Esophagus muscularis mucosa (tissue), 4 donors: ENCODE data around the gene STRADA. TPM values are rescaled to one million over a fixed set of nuclear protein-coding genes. Genes with fewer than 3 reads are reported as not detected.
A peak's percentile ranks its signal among the peaks of the same experiment; 100 is the strongest.

Source experiments
- DNase-seq: peaks from one replicate; pipeline ENCODE4 v3.0.0-alpha.2; 2017; ENCODE audit errors: extremely low spot score
- H3K27ac ChIP-seq, 4 donors: fragments of 200-600 bp; sonication (generic); replicated peaks in 1 of 4; 1 replicate in 3 of 4; 2 replicates in 1 of 4; pipeline ENCODE4 v1.5.1; 2016 to 2019; ENCODE audit warnings: mild to moderate bottlenecking in 1 of 4
- H3K27me3 ChIP-seq, 4 donors: fragments of 200-600 bp; sonication (generic); one replicate each; pipeline versions ENCODE4 v1.5.1 to v1.6.0; 2016 to 2019
- H3K36me3 ChIP-seq, 4 donors: fragments of 200-600 bp; sonication (generic); one replicate each; pipeline ENCODE4 v1.5.1; 2016 to 2019
- H3K4me1 ChIP-seq, 4 donors: fragments of 200-600 bp; sonication (generic); one replicate each; pipeline ENCODE4 v1.5.1; 2016 to 2019
- H3K4me3 ChIP-seq, 4 donors: fragments of 200-600 bp; sonication (generic); 1 replicate in 2 of 4; 2 replicates in 2 of 4; pipeline ENCODE4 v1.5.1; 2016 to 2019; ENCODE audit warnings: mild to moderate bottlenecking in 4 of 4, moderate library complexity in 1 of 4
- H3K9me3 ChIP-seq, 4 donors: fragments of 200-600 bp; sonication (generic); 1 replicate in 3 of 4; 2 replicates in 1 of 4; pipeline ENCODE4 v1.5.1; 2016 to 2019
- EP300 ChIP-seq: sonication (generic); formaldehyde crosslinking; IDR thresholded peaks from one replicate; pipeline ENCODE4 v1.6.1; 2017; ENCODE audit warnings: antibody characterized with exemption
- POLR2A ChIP-seq: fragments of 450-650 bp; IDR thresholded peaks from one replicate; pipeline ENCODE4 v1.6.1; 2017; ENCODE audit warnings: antibody characterized with exemption, moderate library complexity, mild to moderate bottlenecking, low read depth
- POLR2AphosphoS5 ChIP-seq, 2 donors: sonication (generic); formaldehyde crosslinking; IDR thresholded peaks; one replicate each; pipeline ENCODE4 v1.6.1; 2017; ENCODE audit warnings: antibody characterized with exemption in 2 of 2
- WGBS: methylation state at CpG from one replicate; pipeline ENCODE4 v1.1.5; 2018; 5-methylcytosine and 5-hydroxymethylcytosine counted together
- intact Hi-C: fragments of 100-400 bp; cut with DNase I; formaldehyde crosslinking; loops from one replicate; pipeline ENCODE4 v1.15.1; 2023
- total RNA-seq, 4 donors: library from RNA; depleted of rRNA; stranded (reverse); fragments of >200 nt; gene quantifications; one replicate each; pipeline versions ENCODE4 v1.1.0 to v1.2.1, GENCODE V29; 2016
- TF ChIP-seq, protein P1 (sequence below), 3 experiments: fragments of 200-600 bp in 2 of 3; fragments of 450-650 bp in 1 of 3; sonication (generic) in 2 of 3; IDR thresholded peaks; one replicate each; pipeline ENCODE4 v1.5.1; 2017 to 2019; ENCODE audit warnings: antibody characterized with exemption in 3 of 3, mild to moderate bottlenecking in 2 of 3, moderate library complexity in 1 of 3

The STRADA gene, protein sequence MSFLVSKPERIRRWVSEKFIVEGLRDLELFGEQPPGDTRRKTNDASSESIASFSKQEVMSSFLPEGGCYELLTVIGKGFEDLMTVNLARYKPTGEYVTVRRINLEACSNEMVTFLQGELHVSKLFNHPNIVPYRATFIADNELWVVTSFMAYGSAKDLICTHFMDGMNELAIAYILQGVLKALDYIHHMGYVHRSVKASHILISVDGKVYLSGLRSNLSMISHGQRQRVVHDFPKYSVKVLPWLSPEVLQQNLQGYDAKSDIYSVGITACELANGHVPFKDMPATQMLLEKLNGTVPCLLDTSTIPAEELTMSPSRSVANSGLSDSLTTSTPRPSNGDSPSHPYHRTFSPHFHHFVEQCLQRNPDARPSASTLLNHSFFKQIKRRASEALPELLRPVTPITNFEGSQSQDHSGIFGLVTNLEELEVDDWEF
- 10 to 100 TPM; 18.2 to 20.5 (median 20.1) TPM for total RNA-seq

DNA sequence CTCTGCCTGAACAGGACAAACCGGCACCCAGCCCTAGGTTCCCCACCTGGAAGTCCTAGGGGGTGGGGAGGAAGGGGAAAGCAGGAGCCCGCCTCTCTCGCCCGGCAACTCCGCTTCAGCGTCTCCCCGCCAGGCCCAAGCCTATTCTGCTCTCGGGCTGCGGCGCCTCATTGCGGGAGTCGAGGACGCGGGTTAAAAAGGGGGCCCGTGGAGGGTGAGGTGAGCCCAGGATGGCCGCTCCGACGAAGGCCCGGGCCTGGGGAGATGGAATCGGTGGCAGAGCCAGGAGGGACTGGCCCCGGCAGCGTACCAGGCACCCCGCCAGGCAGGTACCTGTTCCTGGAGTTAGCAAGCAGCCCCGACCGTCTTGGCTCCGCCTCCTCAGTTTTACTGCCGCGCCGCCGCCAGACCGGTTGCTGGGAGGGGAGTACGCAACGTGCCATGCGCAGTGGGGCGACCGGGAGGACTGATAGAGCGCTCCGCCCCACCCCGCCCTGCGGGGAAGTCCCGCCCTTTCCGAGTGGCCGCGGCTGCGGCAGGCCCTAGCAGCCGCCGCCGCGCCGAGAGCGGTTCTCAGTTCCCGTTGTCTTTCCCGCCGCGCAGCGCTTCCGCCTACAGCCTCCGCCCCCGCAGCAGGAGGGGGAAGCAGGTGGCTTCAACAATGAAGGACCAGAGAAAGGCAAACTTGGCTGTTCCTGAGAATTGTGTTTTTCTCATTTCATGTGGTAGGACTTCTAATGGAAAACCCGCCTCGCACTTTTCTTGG, at the start of gene STRADA:
Gene STRADA, minus strand, starts transcription at position 392 of the 766 bp plus-strand sequence. CDS start 13,430 bp downstream, outside the sequence.
- H3K9me3 ChIP-seq = no peaks in the 10 kb centered on the region
- peak within 1 kb of the TSS; percentile 75 to 91 (median 88) for H3K4me3 ChIP-seq
- TF ChIP-seq, protein P1, sequence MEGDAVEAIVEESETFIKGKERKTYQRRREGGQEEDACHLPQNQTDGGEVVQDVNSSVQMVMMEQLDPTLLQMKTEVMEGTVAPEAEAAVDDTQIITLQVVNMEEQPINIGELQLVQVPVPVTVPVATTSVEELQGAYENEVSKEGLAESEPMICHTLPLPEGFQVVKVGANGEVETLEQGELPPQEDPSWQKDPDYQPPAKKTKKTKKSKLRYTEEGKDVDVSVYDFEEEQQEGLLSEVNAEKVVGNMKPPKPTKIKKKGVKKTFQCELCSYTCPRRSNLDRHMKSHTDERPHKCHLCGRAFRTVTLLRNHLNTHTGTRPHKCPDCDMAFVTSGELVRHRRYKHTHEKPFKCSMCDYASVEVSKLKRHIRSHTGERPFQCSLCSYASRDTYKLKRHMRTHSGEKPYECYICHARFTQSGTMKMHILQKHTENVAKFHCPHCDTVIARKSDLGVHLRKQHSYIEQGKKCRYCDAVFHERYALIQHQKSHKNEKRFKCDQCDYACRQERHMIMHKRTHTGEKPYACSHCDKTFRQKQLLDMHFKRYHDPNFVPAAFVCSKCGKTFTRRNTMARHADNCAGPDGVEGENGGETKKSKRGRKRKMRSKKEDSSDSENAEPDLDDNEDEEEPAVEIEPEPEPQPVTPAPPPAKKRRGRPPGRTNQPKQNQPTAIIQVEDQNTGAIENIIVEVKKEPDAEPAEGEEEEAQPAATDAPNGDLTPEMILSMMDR (IDR thresholded peaks at IDR 0.05) = no peak
- peak; percentile 92 to 94 for TF ChIP-seq POLR2AphosphoS5 (IDR thresholded peaks at IDR 0.05)
- peak; percentile 36 for TF ChIP-seq POLR2A
- TF ChIP-seq EP300 = no peak
- 0% methylated on average over 10 of the region's 61 CpGs for WGBS
- H3K27ac ChIP-seq = peak within 1 kb of the TSS; percentile 90 to 99 (median 94)
- peaks cover 2 to 24% (median 12%) of the 10 kb centered on the region in 4 donors for H3K36me3 ChIP-seq
- H3K27me3 ChIP-seq = no peaks in the 10 kb centered on the region
- peaks cover 15 to 29% (median 18%) of the 10 kb centered on the region in 4 donors for H3K4me1 ChIP-seq
- DNase-seq = peak; percentile 99
- intact Hi-C loops = loop anchor here (5.0 kb wide), 1 partner anchor 36 kb away; no protein-coding TSS in a partner anchor

DNA sequence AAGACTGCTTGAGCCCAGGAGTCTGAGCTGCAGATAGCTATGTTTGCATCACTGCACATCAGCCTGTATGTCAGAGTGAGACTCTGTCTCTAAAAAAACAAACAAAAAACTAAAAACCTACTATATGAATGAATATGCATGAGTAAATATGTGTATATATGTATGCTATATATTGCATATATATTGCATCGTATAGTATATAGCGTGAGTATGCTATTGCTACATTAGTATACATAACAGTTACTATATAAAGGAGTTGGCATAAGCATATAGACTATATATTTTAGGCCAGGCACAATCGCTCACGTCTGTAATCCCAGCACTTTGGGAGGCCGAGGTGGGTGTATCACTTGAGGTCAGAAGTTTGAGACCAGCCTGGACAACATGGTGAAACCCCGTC, 48.5 kb upstream of the STRADA start:
- Histone ChIP-seq H3K4me3 (no peak overlapping the region), H3K36me3 (peaks cover 44 to 87% (median 78%) of the 10 kb centered on the region in 4 donors), H3K4me1 (peaks cover 0 to 21% (median 3%) of the 10 kb centered on the region in 4 donors), H3K27ac (no peak overlapping the region), H3K27me3 (no peaks in the 10 kb centered on the region), H3K9me3 (no peaks in the 10 kb centered on the region)
- WGBS = 89% methylated on average over 6 of the region's 6 CpGs
- TF ChIP-seq EP300 = no peak
- TF ChIP-seq POLR2A = no peak
- TF ChIP-seq, protein P1 (IDR thresholded peaks at IDR 0.05) = no peak
- TF ChIP-seq POLR2AphosphoS5 (IDR thresholded peaks at IDR 0.05) = no peak
- DNase-seq = no peak
- intact Hi-C loops = no loop called here

DNA sequence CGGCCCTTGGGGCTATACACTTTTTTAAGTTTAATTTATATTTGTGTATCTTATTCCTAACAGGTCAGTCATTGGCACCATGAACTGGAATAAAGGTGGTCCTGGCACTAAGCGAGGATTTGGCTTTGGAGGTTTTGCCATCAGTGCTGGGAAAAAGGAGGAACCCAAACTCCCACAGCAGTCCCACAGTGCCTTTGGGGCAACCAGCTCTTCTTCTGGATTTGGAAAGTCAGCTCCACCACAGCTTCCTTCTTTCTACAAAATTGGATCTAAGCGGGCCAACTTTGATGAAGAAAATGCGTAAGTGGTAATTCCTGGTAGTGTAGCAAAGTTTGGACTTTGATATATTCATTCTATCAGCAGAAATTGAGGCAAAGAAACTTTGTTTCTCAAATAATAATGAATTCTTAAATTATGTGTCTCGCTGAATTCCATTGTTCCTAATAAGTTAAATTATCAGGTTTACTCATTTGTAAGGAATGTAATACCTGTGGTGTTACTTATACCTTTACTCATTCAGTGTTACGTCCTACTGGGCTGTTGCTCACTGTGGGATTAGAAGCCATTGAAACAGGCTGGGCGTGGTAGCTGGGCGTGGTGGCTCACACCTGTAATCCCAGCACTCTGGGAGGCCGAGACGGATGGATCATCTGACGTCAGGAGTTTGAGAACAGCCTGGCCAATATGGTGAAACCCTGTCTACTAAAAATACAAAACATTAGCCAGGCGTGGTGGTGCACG, 45.5 kb upstream of the STRADA start:
- WGBS = 95% methylated on average over 13 of the region's 13 CpGs
- DNase-seq = no peak
- Histone ChIP-seq H3K4me3 (no peak overlapping the region), H3K27me3 (no peaks in the 10 kb centered on the region), H3K4me1 (peaks cover 3 to 44% (median 19%) of the 10 kb centered on the region in 4 donors), H3K9me3 (no peaks in the 10 kb centered on the region), H3K36me3 (peaks cover 22 to 65% (median 57%) of the 10 kb centered on the region in 4 donors), H3K27ac (no peak overlapping the region)
- TF ChIP-seq, protein P1 (IDR thresholded peaks at IDR 0.05) = no peak
- TF ChIP-seq POLR2AphosphoS5 (IDR thresholded peaks at IDR 0.05) (no peak), EP300 (no peak), POLR2A (no peak)
- intact Hi-C loops = no loop called here

DNA sequence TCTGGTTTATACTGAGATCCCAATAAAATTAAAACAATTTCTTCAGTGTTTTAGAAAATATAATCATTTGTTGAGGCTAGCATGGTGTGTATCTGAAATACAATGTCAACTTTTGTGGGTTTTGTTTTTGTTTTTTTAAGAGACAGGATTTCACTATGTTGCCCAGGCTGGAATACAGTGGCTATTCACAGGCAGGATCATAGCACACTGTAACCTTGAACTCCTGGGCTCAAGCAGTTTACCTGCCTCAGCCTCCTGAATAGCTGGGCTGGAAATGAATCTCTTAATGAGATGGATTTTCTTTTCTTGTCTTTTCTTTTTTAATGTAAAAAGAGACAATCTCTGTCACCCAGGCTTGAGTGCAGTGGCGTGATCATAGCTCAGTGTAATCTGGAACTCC, 44.5 kb upstream of the STRADA start:
- TF ChIP-seq, protein P1 (IDR thresholded peaks at IDR 0.05) = no peak
- TF ChIP-seq EP300 (no peak), POLR2A (no peak), POLR2AphosphoS5 (IDR thresholded peaks at IDR 0.05) (no peak)
- 96% methylated on average over 1 of the region's 1 CpG for WGBS
- Histone ChIP-seq H3K36me3 (peaks cover 21 to 59% (median 49%) of the 10 kb centered on the region in 4 donors), H3K4me1 (peaks cover 3 to 52% (median 24%) of the 10 kb centered on the region in 4 donors), H3K27me3 (no peaks in the 10 kb centered on the region), H3K27ac (no peak overlapping the region), H3K4me3 (no peak overlapping the region), H3K9me3 (no peaks in the 10 kb centered on the region)
- intact Hi-C loops = no loop called here
- DNase-seq = no peak
